IMR-90 (cell line): ENCODE results near the gene ARAP1. TPM values are rescaled to one million over a fixed set of nuclear protein-coding genes. Genes with fewer than 3 reads are reported as not detected.

Experiments
- ATAC-seq: fragments of 200-7000 bp; cut with Tn5 transposase; 2 replicates; pipeline ENCODE4 v1.9.1; 2020; ENCODE audit warnings: low read depth, mild to moderate bottlenecking, moderate library complexity
- BruUV-seq: library from RNA; stranded (reverse); fragments of 400-500 nt; replicated peaks from 2 replicates; lab custom pipeline; 2021; lab: Mats Ljungman, UMichigan
- CTCF ChIA-PET: fragments of 300-600 bp; formaldehyde crosslinking; extraction: SDS; loops from one replicate; lab custom pipeline; 2021; ENCODE audit warnings: antibody characterized with exemption; lab: Yijun Ruan, JAX
- POLR2A ChIA-PET: fragments of 300-600 bp; sonication (Branson Sonifier 250); formaldehyde crosslinking; loops from one replicate; lab custom pipeline; 2022; ENCODE audit warnings: antibody characterized with exemption; ENCODE audit not compliant: unreplicated experiment; lab: Charles Lee
- DNase-seq: peaks from one replicate; pipeline ENCODE4 v3.0.0; 2013
- H2AFZ ChIP-seq: replicated peaks from 2 replicates; pipeline ENCODE3; 2013; ENCODE audit warnings: low read length, mild to moderate bottlenecking; ENCODE audit not compliant: poor library complexity
- H2AK5ac ChIP-seq: 2 replicates; pipeline ENCODE4 v1.6.1; 2013; ENCODE audit warnings: low read depth, low read length, inconsistent platforms
- H2AK9ac ChIP-seq: replicated peaks from 2 replicates; pipeline ENCODE3; 2013; ENCODE audit warnings: mild to moderate bottlenecking, low read depth, low read length, moderate library complexity; ENCODE audit not compliant: poor library complexity
- H2BK120ac ChIP-seq: 2 replicates; pipeline ENCODE4 v1.6.1; 2013; ENCODE audit warnings: low read depth, low read length, inconsistent platforms
- H2BK15ac ChIP-seq: 3 replicates; pipeline ENCODE4 v1.6.1; 2013; ENCODE audit warnings: low read depth, low read length, inconsistent platforms
- H2BK20ac ChIP-seq: 2 replicates; pipeline ENCODE4 v1.6.1; 2013; ENCODE audit warnings: low read depth, mild to moderate bottlenecking, inconsistent platforms, low read length, moderate library complexity
- H2BK5ac ChIP-seq: 2 replicates; pipeline ENCODE4 v1.6.1; 2013; ENCODE audit warnings: mild to moderate bottlenecking, low read depth, low read length, inconsistent platforms; ENCODE audit not compliant: poor library complexity, severe bottlenecking
- H3K14ac ChIP-seq: replicated peaks from 2 replicates; pipeline ENCODE4 v1.6.1; 2013; ENCODE audit warnings: low read depth, low read length, inconsistent platforms
- H3K18ac ChIP-seq: 2 replicates; pipeline ENCODE4 v1.6.1; 2013; ENCODE audit warnings: low read depth, low read length, control low read depth
- H3K23ac ChIP-seq: 2 replicates; pipeline ENCODE4 v1.6.1; 2013; ENCODE audit warnings: low read depth, low read length, inconsistent platforms
- H3K27ac ChIP-seq: 2 replicates; pipeline ENCODE4 v1.5.1; 2013; ENCODE audit warnings: mild to moderate bottlenecking, control low read depth, low read length; ENCODE audit not compliant: insufficient read depth
- H3K27me3 ChIP-seq: 2 replicates; pipeline ENCODE4 v1.6.1; 2013; ENCODE audit warnings: low read length; ENCODE audit not compliant: control insufficient read depth, insufficient read depth
- H3K36me3 ChIP-seq: 2 replicates; pipeline ENCODE4 v1.6.1; 2013; ENCODE audit warnings: low read length, mixed read lengths; ENCODE audit not compliant: control insufficient read depth, insufficient read depth
- H3K4ac ChIP-seq: 2 replicates; pipeline ENCODE4 v1.6.1; 2013; ENCODE audit warnings: low read depth, low read length, inconsistent platforms
- H3K4me1 ChIP-seq: 2 replicates; pipeline ENCODE4 v1.6.1; 2013; ENCODE audit warnings: low read length, mixed read lengths; ENCODE audit not compliant: control insufficient read depth, insufficient read depth
- H3K4me2 ChIP-seq: 2 replicates; pipeline ENCODE4 v1.6.1; 2013; ENCODE audit warnings: low read depth, mild to moderate bottlenecking, control low read depth, low read length, moderate library complexity
- H3K4me3 ChIP-seq: 2 replicates; pipeline ENCODE4 v1.5.1; 2013; ENCODE audit warnings: low read depth, mild to moderate bottlenecking, control low read depth, low read length, moderate library complexity; ENCODE audit not compliant: insufficient read depth
- H3K56ac ChIP-seq: 2 replicates; pipeline ENCODE4 v1.6.1; 2013; ENCODE audit warnings: low read length, inconsistent platforms; ENCODE audit not compliant: insufficient read depth; ENCODE audit errors: extremely low read depth
- H3K79me1 ChIP-seq, 2 experiments: 2 replicates each; pipeline ENCODE4 v1.6.1; 2013; ENCODE audit warnings: low read length in 2 of 2, inconsistent platforms in 1 of 2, low read depth in 1 of 2
- H3K9ac ChIP-seq: 2 replicates; pipeline ENCODE4 v1.6.1; 2013; ENCODE audit warnings: low read depth, low read length, control low read depth
- H3K9me1 ChIP-seq: 2 replicates; pipeline ENCODE4 v1.6.1; 2013; ENCODE audit warnings: low read length, inconsistent platforms; ENCODE audit not compliant: insufficient read depth
- H3K9me3 ChIP-seq: 2 replicates; pipeline ENCODE4 v1.6.1; 2013; ENCODE audit warnings: low read length; ENCODE audit not compliant: control insufficient read depth, insufficient read depth
- H4K20me1 ChIP-seq: 2 replicates; pipeline ENCODE4 v1.6.1; 2013; ENCODE audit warnings: low read length, inconsistent platforms; ENCODE audit not compliant: insufficient read depth
- H4K5ac ChIP-seq: 2 replicates; pipeline ENCODE4 v1.6.1; 2013; ENCODE audit warnings: mild to moderate bottlenecking, low read depth, low read length, control low read depth
- H4K8ac ChIP-seq, 2 experiments: 2 replicates each; pipeline ENCODE4 v1.6.1; 2013; ENCODE audit warnings: low read depth in 2 of 2, low read length in 2 of 2, control low read depth in 1 of 2, inconsistent platforms in 1 of 2
- H4K91ac ChIP-seq: 2 replicates; pipeline ENCODE4 v1.6.1; 2013; ENCODE audit warnings: low read depth, low read length, inconsistent platforms; ENCODE audit not compliant: insufficient read depth
- SMC3 ChIP-seq: fragments of 150-350 bp; IDR thresholded peaks from 2 replicates; pipeline ENCODE4 v1.6.1; 2016; ENCODE audit warnings: low read depth, mild to moderate bottlenecking, antibody characterized with exemption, low read length, moderate library complexity
- WGBS, 2 experiments: methylation state at CpG; one replicate each; pipeline versions ENCODE4 v1.1.5 to v1.1.7; 2013; ENCODE audit warnings: missing lambda C conversion rate in 2 of 2; ENCODE audit not compliant: insufficient read length in 1 of 2; ENCODE audit errors: extremely low coverage in 2 of 2; 5-methylcytosine and 5-hydroxymethylcytosine counted together
- dilution Hi-C: fragments of 300-500 bp; cut with HindIII; formaldehyde crosslinking; loops from one replicate; pipeline ENCODE4 v1.14.3; 2018; ENCODE audit warnings: low sequenced_read_pairs; ENCODE audit not compliant: unreplicated experiment
- in situ Hi-C: fragments of 300-500 bp; cut with MboI; formaldehyde crosslinking; loops from 3 replicates; pipeline ENCODE4 v1.14.3; 2019; ENCODE audit warnings: low sequenced_read_pairs, inconsistent platforms, mixed read lengths
- intact Hi-C: fragments of 100-400 bp; cut with micrococcal nuclease; formaldehyde crosslinking; loops from 2 replicates; pipeline ENCODE4 v1.10.0; 2022
- polyA plus RNA-seq, 3 experiments: library from polyadenylated mRNA; depleted of rRNA; stranded (reverse); fragments of >200 nt; gene quantifications; 2 replicates each; pipeline ENCODE4 v1.2.3, GENCODE V29; 2012; ENCODE audit warnings: low replicate concordance in 1 of 3
- total RNA-seq: library from RNA; depleted of rRNA; stranded (reverse); fragments of >200 nt; gene quantifications from 2 replicates; pipeline ENCODE4 v1.2.3, GENCODE V29; 2012
- TF ChIP-seq, protein P1 (sequence below): fragments of 150-350 bp; IDR thresholded peaks from 2 replicates; pipeline ENCODE4 v1.6.1; 2017; ENCODE audit warnings: mild to moderate bottlenecking, antibody characterized with exemption, low read length, low read depth
- TF ChIP-seq, protein P2 (sequence below): conservative IDR thresholded peaks from 2 replicates; pipeline ENCODE4 v1.5.1; 2012; ENCODE audit warnings: mild to moderate bottlenecking, low read depth, low read length, improper control_type of control experiment

Gene ARAP1
- total and polyA plus RNA-seq, 2 of the 4 experiments (the other 2 are of a cell fraction) = 37.6 to 63.1 TPM

DNA sequence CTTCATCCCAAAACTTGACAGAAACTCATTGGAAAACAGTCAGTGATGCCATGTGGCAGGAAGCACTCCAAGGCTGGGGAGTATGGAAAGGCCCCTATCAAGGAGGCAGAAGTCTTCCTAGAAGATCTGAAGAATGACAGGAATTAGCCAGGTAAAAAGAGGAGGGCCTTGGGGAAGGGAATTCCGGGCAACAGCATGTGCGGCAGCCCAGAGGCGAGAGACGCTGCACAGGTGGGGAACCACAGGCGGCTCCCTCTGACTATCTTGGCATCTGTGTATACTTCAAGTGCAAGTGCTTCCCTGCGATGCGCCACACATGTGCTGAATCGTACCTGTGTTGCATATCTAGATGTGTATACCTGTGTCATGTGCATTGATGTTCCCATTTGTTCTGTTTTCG is 90.7 kb downstream of the ARAP1 start:
- Histone ChIP-seq H4K8ac (no peak overlapping the region), H3K27ac (no peak overlapping the region), H2BK120ac (no peak overlapping the region), H4K5ac (no peak overlapping the region), H3K4ac (no peak overlapping the region), H3K9ac (no peak overlapping the region), H3K23ac (no peak overlapping the region), H3K9me1 (0 out of 2 replicates have a peak, but pooled peaks cover 3% of the 10 kb centered on the region), H3K36me3 (no peaks in the 10 kb centered on the region), H3K56ac (no peak overlapping the region), H2AK5ac (no peak overlapping the region), H3K9me3 (no peaks in the 10 kb centered on the region), H3K14ac (no peak overlapping the region), H2BK15ac (no peak overlapping the region), H4K20me1 (no peaks in the 10 kb centered on the region), H2BK5ac (no peak overlapping the region), H2AK9ac (no peak overlapping the region), H3K79me1 (no peaks in the 10 kb centered on the region), H3K4me2 (no peak overlapping the region), H2BK20ac (no peak overlapping the region), H4K91ac (no peak overlapping the region), H3K18ac (no peak overlapping the region), H3K4me1 (no peaks in the 10 kb centered on the region), H3K4me3 (no peak overlapping the region), H2AFZ (no peak overlapping the region), H3K27me3 (peaks cover 76% of the 10 kb centered on the region)
- CTCF ChIA-PET = no interaction called here
- DNase-seq = no peak
- 57% methylated on average over 6 of the region's 9 CpGs; no CpG with 5 or more reads in 1 of the 2 experiments for WGBS, 2 experiments
- ATAC-seq = no peak
- no TSS peak for BruUV-seq
- dilution Hi-C loops (no loop called here), intact Hi-C loops (no loop called here), in situ Hi-C loops (no loop called here)
- POLR2A ChIA-PET = no interaction called here
- TF ChIP-seq, protein P1, sequence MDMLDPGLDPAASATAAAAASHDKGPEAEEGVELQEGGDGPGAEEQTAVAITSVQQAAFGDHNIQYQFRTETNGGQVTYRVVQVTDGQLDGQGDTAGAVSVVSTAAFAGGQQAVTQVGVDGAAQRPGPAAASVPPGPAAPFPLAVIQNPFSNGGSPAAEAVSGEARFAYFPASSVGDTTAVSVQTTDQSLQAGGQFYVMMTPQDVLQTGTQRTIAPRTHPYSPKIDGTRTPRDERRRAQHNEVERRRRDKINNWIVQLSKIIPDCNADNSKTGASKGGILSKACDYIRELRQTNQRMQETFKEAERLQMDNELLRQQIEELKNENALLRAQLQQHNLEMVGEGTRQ = no peak
- TF ChIP-seq, protein P2, sequence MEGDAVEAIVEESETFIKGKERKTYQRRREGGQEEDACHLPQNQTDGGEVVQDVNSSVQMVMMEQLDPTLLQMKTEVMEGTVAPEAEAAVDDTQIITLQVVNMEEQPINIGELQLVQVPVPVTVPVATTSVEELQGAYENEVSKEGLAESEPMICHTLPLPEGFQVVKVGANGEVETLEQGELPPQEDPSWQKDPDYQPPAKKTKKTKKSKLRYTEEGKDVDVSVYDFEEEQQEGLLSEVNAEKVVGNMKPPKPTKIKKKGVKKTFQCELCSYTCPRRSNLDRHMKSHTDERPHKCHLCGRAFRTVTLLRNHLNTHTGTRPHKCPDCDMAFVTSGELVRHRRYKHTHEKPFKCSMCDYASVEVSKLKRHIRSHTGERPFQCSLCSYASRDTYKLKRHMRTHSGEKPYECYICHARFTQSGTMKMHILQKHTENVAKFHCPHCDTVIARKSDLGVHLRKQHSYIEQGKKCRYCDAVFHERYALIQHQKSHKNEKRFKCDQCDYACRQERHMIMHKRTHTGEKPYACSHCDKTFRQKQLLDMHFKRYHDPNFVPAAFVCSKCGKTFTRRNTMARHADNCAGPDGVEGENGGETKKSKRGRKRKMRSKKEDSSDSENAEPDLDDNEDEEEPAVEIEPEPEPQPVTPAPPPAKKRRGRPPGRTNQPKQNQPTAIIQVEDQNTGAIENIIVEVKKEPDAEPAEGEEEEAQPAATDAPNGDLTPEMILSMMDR = no peak
- no peak for TF ChIP-seq SMC3
